ENCODE measurements around the gene DMPK. TPM values are rescaled to one million over a fixed set of nuclear protein-coding genes. Genes with fewer than 3 reads are reported as not detected.
A peak's percentile ranks its signal among the peaks of the same experiment; 100 is the strongest.

DMPK gene
- total and polyA plus RNA-seq, 2 donors from 2014 or later, result 31.3 to 63.0 TPM

DNA sequence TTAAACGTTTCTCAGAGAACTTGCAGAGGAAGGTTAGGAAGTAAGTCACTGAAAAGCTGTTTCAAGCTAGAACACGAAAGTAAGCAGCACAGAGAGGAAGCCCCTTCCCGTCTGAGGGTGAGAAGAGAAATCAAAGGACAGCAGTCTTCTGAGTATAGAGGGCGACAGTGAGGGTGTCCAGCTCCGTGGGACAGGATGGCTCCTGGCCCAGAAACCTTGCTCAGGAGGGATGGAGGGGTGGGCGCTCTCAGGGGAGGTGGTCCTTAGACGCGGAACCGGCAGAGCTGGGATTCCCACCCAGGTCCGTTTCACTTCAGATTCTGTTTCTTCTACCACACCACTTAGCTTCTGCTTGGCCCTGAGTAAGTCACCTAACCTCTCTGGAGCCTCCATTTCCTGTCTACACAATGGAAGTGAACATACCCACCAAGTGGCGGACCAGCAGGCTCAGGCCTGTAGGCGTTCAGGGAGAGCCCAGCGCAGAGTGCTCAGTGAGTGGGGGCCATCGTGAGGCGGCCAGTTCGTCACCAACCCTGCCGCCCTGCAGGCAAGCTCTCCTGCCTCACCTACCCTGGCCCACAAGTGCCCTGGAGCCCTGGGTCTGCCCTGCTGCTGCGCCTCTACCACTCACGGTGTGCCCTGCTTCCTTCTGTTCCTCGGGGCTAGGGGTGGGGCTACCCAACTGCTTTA is 38.3 kb upstream of the DMPK start:
- no peaks in the 10 kb centered on the region for H3K9me3 ChIP-seq (ENCODE audit: control insufficient read depth in 2 of 3, insufficient read depth in 1 of 3, low read length in 3 of 3)
- no peak for DNase-seq
- TF ChIP-seq, protein P1, sequence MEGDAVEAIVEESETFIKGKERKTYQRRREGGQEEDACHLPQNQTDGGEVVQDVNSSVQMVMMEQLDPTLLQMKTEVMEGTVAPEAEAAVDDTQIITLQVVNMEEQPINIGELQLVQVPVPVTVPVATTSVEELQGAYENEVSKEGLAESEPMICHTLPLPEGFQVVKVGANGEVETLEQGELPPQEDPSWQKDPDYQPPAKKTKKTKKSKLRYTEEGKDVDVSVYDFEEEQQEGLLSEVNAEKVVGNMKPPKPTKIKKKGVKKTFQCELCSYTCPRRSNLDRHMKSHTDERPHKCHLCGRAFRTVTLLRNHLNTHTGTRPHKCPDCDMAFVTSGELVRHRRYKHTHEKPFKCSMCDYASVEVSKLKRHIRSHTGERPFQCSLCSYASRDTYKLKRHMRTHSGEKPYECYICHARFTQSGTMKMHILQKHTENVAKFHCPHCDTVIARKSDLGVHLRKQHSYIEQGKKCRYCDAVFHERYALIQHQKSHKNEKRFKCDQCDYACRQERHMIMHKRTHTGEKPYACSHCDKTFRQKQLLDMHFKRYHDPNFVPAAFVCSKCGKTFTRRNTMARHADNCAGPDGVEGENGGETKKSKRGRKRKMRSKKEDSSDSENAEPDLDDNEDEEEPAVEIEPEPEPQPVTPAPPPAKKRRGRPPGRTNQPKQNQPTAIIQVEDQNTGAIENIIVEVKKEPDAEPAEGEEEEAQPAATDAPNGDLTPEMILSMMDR (IDR thresholded peaks at IDR 0.05; ENCODE audit: borderline replicate concordance, extremely low read depth, insufficient read depth), result no peak
- H3K27ac ChIP-seq (ENCODE audit: low read depth in 2 of 2, low read length in 2 of 2), result no peak overlapping the region
- no peak for FAIRE-seq
- H3K4me3 ChIP-seq (ENCODE audit: low read length in 3 of 3), result no peak overlapping the region
- peaks cover 0 to 9% (median 4%) of the 10 kb centered on the region in 3 donors for H3K36me3 ChIP-seq (ENCODE audit: control insufficient read depth in 2 of 3, insufficient read depth in 3 of 3, low read length in 3 of 3)
- no peaks in the 10 kb centered on the region for H3K27me3 ChIP-seq (ENCODE audit: control insufficient read depth, insufficient read depth, low read length)
- intact Hi-C loops (cut with DNase I), result no loop called here
- H3K4me1 ChIP-seq (ENCODE audit: control insufficient read depth in 2 of 3, insufficient read depth in 2 of 3, low read depth in 1 of 3, low read length in 3 of 3), result no peaks in the 10 kb centered on the region
- H3K9ac ChIP-seq (ENCODE audit: low read length in 3 of 3), result no peak overlapping the region

DNA sequence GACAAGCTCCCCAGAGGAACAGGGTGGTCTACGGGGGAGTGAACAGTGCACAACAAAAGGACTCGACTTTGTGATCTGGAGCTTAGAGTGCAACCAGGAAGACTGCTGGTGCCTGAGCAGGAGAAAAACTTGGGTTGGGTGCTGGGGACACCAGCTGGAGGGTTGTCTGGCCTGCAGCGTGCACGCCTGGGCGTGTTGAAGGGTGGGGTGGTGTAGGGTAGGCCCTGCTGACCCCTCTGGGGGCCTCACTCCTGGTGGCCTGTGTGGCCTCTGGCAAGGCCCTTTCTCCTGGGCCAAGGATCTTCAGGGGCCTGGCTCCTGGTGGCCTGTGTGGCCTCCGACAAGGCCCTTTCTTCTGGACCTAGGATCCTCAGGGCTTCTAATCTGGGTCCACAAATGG is 37.5 kb upstream of the DMPK start:
- no peaks in the 10 kb centered on the region for H3K9me3 ChIP-seq (ENCODE audit: control insufficient read depth in 2 of 3, insufficient read depth in 1 of 3, low read length in 3 of 3)
- intact Hi-C loops (cut with DNase I), result no loop called here
- no peaks in the 10 kb centered on the region for H3K4me1 ChIP-seq (ENCODE audit: control insufficient read depth in 2 of 3, insufficient read depth in 2 of 3, low read depth in 1 of 3, low read length in 3 of 3)
- H3K9ac ChIP-seq (ENCODE audit: low read length in 3 of 3), result no peak overlapping the region
- H3K27ac ChIP-seq (ENCODE audit: low read depth in 2 of 2, low read length in 2 of 2), result no peak overlapping the region
- TF ChIP-seq, protein P1 (IDR thresholded peaks at IDR 0.05; ENCODE audit: borderline replicate concordance, extremely low read depth, insufficient read depth), result no peak
- no peak overlapping the region for H3K4me3 ChIP-seq (ENCODE audit: low read length in 3 of 3)
- peaks cover 0 to 9% (median 2%) of the 10 kb centered on the region in 3 donors for H3K36me3 ChIP-seq (ENCODE audit: control insufficient read depth in 2 of 3, insufficient read depth in 3 of 3, low read length in 3 of 3)
- no peaks in the 10 kb centered on the region for H3K27me3 ChIP-seq (ENCODE audit: control insufficient read depth, insufficient read depth, low read length)
- DNase-seq, result no peak
- FAIRE-seq, result no peak

DNA sequence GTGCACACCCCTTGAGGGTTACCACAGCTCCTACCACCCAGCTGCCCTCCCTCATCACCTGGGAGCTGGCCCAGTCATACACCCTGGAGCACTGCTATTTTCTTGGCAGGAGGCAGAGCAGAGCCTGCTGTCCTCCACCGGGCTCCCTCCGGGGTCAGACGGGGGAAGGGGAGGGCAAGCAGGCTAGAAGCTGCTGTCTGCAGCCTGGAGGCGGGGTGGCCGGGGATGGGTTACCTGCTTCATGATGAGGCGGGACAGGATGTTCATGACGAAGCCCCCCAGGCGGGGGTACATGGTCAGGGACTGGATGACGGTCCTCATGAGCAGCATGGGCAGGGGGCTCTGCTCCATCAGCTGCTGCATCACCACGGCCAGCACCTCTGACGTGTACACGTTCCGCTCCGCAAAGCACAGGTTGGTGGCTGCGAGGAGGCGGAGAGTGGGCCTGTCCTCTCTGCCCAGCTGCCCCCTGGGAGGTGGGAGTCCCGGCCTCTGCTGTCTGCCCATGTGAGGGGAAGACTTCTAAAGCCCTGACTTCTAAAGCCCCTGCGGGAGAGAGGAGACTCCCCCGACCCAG is 35.5 kb upstream of the DMPK start:
- peak in 4 of 5 donors; percentile 44 to 83 (median 61) for DNase-seq
- intact Hi-C loops (cut with DNase I), result no loop called here
- Histone ChIP-seq H3K4me3 (ENCODE audit: low read length in 3 of 3) (no peak overlapping the region), H3K4me1 (ENCODE audit: control insufficient read depth in 2 of 3, insufficient read depth in 2 of 3, low read depth in 1 of 3, low read length in 3 of 3) (no peaks in the 10 kb centered on the region), H3K36me3 (ENCODE audit: control insufficient read depth in 2 of 3, insufficient read depth in 3 of 3, low read length in 3 of 3) (peaks cover 0 to 4% (median 2%) of the 10 kb centered on the region in 3 donors), H3K9ac (ENCODE audit: low read length in 3 of 3) (no peak overlapping the region), H3K27ac (ENCODE audit: low read depth in 2 of 2, low read length in 2 of 2) (no peak overlapping the region), H3K9me3 (ENCODE audit: control insufficient read depth in 2 of 3, insufficient read depth in 1 of 3, low read length in 3 of 3) (no peaks in the 10 kb centered on the region), H3K27me3 (ENCODE audit: control insufficient read depth, insufficient read depth, low read length) (no peaks in the 10 kb centered on the region)
- TF ChIP-seq, protein P1 (IDR thresholded peaks at IDR 0.05; ENCODE audit: borderline replicate concordance, extremely low read depth, insufficient read depth), result no peak
- FAIRE-seq, result no peak

Data from kidney (tissue), 14 donors.